HuH-7.5 (cell line): ENCODE results near the gene ABI3BP.
A peak's percentile ranks its signal among the peaks of the same experiment; 100 is the strongest.

ENCODE experiments used
- DNase-seq: peaks from one replicate; pipeline ENCODE4 v3.0.0; 2011; ENCODE audit warnings: low spot score

Gene ABI3BP

DNA sequence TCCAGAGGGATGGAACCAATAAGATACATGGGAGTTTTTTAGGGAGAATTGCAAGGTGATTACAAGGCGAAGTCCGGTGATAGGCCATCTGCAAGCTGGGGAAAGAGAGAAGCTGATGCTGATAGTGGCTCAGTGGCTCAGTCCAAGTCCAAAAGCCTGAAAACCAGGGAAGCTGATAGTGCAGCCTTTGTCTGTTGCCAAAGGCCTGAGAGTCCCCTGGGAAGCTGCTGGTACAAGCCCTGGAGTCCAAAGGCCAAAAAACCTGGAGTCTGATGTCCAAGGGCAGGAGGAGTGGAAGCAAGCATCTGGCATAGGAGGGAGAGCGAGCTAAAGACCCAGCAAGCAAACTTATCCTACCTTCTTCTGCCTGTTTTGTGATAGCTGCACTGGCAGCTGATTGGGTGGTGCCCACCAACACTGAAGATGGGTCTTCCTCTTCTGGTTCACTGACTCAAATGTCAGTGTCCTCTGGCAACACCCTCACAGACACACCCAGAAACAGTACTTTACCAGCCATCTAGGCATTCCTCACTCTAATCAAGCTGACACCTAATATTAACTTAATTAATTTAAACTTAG, 267.2 kb downstream of the ABI3BP start:
- DNase-seq: no peak

GRCh38 chr3:100720426-100720825, 272.8 kb downstream of the ABI3BP start:
- DNase-seq: no peak

DNA sequence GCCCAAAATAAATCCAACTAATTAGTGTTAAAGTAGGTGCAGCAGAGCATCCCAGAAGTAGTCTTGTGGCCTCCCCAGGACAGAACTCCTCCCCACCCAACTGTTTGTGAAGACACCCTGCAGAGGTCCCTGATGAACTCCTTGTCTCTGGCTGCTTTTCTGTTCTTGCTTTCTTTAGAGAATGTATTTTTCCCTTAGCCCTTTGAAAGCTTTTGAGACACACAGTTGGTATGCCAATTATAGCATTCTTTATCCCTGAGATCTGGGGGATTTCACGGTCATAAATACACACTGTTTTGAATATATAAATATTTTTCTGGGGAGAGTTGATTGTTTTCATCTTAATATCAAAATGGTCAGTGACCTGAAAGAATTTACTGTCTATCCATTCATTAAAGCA, 274.1 kb downstream of the ABI3BP start:
- no peak for DNase-seq

DNA sequence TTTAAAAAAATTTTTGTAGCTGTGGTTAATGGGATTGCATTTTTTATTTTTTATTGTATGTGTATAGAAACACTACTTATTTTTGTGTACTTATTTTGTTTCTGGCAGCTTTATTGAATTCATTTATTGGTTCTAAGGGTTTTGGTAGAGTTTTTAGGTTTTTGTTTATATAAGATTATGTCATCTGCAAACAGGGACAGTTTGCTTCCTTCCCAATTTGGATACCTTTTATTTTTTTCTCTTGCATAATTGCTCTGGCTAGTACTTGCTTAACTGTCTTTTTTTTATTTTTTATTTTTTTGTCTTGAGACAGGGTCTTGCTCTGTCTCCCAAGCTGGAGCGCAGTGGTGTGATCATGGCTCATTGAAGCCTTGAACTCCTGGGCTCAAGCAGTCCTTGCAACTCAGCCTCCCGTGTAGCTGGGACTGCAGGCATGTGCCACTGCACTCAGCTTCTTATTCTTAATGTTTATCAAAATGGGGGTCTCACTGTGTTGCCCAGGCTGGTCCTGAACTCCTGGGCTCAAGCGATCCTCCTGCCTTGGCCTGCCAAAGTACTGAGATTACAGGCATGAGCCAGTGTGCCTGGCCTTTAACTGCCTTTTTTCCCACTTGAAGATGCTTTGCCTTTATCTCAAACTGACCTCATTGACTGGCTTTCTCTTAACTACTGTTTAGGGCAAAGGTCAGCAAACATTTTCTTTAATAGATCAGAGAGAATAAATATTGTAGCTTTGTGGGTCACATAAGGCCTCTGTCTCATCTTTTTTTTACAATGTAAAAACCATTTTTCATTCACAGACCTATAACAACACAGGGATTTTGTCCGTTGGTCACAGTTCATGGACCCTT, 275.4 kb downstream of the ABI3BP start:
- no peak for DNase-seq

DNA sequence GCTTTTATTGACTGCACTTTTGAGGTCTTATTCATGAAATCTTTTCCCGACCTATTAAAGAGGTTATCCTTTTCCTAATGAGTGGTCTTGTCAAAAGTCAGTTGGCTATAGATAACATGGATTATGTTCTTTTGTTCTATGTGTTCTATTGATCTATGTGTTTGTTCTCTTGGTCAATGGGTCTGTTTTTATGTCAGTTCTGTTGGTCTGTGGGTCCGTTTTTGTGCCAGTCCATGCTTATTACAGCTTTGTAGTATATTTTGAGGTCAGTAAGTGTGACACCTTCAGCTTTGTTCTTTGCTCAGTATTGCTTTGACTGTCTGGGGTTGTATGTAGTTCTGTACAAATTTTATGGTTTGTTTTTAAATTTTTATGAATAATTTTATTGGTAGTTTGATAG, 276.2 kb downstream of the ABI3BP start:
- no peak for DNase-seq

DNA sequence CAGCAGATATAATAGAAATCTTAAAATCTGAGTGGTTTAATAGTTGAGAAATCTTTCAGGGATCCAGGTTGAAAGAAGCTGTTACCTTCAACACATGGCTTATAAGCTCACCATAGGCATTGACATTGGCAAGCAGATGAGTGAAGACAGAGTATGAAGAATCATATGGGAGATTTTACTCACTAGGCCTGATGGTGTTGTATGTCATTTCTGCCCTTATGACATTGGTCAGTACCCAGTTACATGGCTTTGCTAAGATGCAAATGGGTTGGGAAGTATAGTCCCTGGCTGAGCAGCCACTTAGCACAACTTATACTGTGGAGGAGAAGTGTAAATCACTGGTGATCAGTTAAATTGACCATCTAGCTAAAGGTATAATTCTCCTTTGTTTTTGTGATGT, 278.0 kb downstream of the ABI3BP start:
- no peak for DNase-seq

GRCh38 chr3:100710261-100710968, 282.8 kb downstream of the ABI3BP start:
- DNase-seq: peak; percentile 56

GRCh38 chr3:100709842-100710260, 283.4 kb downstream of the ABI3BP start:
- peak; percentile 16 for DNase-seq

- DNase-seq: peak; percentile 97
These were observed 284.0 kb downstream of the ABI3BP start, which contains the start of gene TFG for GRCh38 chr3:100708989-100709841. Gene TFG (plus strand): TSS chr3:100709494. CDS start chr3:100713686, 4,192 bp downstream.

DNA sequence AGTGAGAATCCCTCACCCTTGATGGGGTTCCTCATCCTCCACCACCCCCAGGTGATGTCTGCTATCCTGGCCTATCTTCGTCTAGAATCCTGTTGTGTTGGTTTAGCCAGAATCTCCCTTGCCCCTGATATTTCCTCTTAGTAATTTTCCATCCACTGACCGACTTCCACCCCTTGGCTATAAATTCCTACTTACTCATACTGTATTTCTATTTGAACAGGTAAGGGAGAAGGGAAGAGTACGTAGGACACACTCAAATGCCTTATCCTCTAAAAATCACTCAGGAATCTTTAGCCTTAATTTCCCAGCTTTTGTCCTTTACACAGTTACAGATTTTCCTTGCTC, 284.6 kb downstream of the ABI3BP start:
- no peak for DNase-seq

DNA sequence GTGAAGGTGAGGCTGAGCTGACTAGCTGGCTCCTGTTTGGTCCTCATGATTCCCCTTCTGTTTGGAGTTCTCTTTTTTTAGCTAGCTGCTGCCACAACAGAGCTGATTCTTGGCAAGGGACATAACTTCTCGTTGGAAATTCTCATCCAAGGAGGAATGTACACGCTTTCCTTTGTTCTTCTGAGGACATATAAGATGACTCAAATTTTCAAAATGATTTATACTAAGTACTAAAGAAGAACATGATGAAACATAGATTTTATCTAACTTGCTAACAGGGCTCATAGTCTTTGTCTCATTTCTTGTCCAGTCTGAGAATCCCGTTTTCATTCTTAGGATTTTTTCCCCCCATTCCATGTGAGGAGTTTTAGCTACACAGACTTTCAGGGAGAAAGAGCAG, 286.9 kb downstream of the ABI3BP start:
- DNase-seq: no peak

DNA sequence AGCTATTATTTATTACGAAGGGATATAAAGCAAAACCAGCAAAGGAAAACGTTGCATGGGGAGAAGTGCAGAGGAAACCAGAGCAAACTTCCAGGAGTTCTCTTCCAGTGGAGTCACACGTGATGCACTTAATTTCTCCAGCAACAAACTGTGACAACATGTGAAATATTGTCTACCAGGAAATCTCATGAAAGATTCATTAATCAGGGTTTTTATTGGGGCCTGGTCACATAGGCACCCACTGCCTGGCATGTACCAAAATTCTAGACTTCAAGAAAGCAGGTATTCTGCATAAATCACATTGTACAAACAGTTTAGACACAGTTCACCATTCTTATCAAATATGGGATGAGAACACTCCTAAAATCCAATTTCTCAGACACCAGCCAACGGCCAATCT, 289.4 kb downstream of the ABI3BP start:
- no peak for DNase-seq

DNA sequence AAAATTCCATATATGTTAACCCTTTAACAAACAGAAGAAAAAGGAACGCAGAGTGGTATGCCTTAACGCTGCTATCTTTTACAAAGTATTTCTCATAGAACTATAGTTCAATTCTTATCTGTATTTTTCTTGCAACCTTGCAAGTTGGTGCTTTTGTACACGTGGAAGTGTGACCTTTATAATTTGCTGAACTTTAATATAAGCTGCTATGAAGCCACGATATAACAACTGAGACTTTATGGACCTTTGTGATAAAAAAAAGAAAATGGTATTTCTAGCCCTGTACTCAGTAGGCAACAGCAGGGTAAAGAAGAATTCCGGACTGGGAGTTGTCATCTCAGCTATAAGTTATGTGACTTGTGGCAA, 290.3 kb downstream of the ABI3BP start:
- no peak for DNase-seq

GRCh38 chr3:100702082-100702979, 290.9 kb downstream of the ABI3BP start:
- no peak for DNase-seq

DNA sequence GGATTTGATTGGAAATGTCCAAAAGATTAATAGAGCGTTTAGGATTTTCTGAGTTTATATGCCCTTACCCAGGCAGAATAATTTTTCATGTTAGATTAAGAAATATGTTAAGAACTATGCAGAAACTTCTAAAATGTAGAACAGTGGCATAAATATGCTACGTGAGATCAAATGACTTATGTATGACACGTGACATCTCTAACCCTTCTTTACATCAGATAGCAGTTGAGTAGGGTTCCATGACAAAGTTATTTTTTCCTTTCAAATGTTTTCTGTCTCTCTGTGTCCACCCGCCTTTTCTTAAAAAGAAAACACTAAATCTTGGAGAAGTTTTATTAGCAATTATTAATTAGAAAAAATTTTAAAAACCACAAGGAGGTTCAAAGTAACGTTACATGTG, 292.5 kb downstream of the ABI3BP start:
- DNase-seq: no peak
